Measurements from ENCODE around the gene CXCR6. TPM values are rescaled to one million over a fixed set of nuclear protein-coding genes. Genes with fewer than 3 reads are reported as not detected.

The CXCR6 gene
- total and polyA plus RNA-seq, 9 donors: 0.20 to 3.5 (median 0.55) TPM

DNA sequence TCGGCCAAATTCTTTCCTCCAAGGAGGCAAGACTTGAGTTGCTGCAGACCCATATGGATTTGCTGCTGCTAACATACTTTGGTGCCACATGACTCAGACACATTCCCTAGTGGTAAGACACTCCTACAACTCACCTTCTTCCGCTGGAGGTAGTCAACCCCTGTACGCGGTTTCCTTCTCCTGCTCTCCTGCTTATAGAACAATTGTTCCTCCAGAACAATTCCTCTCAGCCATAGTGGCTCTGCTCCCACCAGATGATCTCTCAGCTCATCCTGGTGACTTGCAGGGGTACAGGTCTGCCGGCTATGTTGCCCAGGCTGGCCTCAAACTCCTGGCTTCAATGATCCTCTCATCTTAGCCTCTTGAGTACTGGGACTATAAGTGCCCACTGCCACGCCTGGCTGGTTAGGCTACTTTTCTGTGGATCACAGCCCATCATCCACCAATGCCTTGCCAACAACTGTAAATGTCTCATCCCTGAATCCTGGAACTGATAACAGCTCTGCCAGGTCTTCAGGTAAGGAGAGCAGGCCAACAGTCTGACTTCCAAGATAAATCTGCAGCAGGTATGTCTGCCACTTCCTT, 2.4 kb upstream of the CXCR6 start:
- TF ChIP-seq POLR2A (IDR thresholded peaks at IDR 0.05) (no peak), CTCF (IDR thresholded peaks at IDR 0.05) (no peak), EP300 (IDR thresholded peaks at IDR 0.05) (no peak)
- Histone ChIP-seq H3K27ac (no peak overlapping the region), H3K27me3 (no peaks in the 10 kb centered on the region), H3K36me3 (no peaks in the 10 kb centered on the region), H3K9me3 (no peaks in the 10 kb centered on the region), H3K4me3 (no peak overlapping the region), H3K4me1 (ENCODE audit: insufficient read depth) (peaks cover 4% of the 10 kb centered on the region)
- no peak for DNase-seq
- 88 to 91% (median 89%) methylated on average over 6 of the region's 6 CpGs for WGBS, 3 donors
- intact Hi-C loops (cut with DNase I): no loop called here

GRCh38 chr3:45942051-45942825, 1.0 kb upstream of the CXCR6 start:
- H3K4me3 ChIP-seq: no peak overlapping the region
- no peaks in the 10 kb centered on the region for H3K9me3 ChIP-seq
- no peaks in the 10 kb centered on the region for H3K36me3 ChIP-seq
- H3K27ac ChIP-seq: no peak overlapping the region
- WGBS, 3 donors: 72 to 83% (median 79%) methylated on average over 5 to 6 of the region's 6 CpGs
- intact Hi-C loops (cut with DNase I): no loop called here
- no peaks in the 10 kb centered on the region for H3K27me3 ChIP-seq
- TF ChIP-seq CTCF (IDR thresholded peaks at IDR 0.05) (no peak), EP300 (IDR thresholded peaks at IDR 0.05) (no peak), POLR2A (IDR thresholded peaks at IDR 0.05) (no peak)
- DNase-seq: no peak
- peaks cover 4% of the 10 kb centered on the region for H3K4me1 ChIP-seq (ENCODE audit: insufficient read depth)

DNA sequence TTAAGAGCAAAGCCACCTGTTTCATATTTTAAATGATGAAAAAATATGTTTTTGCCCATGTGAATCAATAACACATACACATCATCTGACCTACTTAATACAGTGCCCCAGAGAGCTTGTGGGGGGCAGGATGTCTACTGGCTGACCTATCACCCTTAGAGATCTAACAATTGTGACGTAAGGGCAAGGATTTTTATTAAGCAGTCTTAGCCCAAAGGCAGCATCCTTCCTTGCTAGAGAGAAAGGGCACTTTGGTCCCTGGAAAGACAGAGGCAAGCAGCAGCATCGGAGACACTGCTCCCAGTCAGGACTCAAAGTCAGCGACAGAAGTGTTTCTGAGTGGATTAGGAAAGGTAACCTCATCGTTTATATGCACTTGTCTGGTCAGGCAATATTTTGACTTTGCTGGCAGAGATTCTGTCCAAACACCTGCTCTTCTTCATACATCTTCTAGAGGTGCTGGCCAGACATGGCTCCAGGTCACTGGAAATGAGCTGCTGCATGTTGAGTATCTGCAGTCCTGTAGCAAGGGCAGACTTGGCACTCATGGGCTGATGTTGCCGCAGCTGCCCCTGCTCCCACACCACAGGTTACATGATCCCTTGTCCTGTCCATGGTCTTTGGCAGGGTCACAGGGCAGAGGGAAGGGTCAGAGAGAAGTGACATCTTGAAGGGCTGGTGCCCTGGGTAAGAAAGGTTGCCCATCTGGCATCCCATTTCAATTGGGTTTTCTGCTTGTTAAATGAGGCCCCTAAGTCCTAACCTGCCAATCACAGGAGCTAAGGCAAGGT, 1.8 kb downstream of the CXCR6 start:
- no peak for TF ChIP-seq CTCF (IDR thresholded peaks at IDR 0.05)
- TF ChIP-seq EP300 (IDR thresholded peaks at IDR 0.05): no peak
- no peak for TF ChIP-seq POLR2A (IDR thresholded peaks at IDR 0.05)
- 85 to 93% (median 92%) methylated on average over 5 of the region's 5 CpGs for WGBS, 3 donors

DNA sequence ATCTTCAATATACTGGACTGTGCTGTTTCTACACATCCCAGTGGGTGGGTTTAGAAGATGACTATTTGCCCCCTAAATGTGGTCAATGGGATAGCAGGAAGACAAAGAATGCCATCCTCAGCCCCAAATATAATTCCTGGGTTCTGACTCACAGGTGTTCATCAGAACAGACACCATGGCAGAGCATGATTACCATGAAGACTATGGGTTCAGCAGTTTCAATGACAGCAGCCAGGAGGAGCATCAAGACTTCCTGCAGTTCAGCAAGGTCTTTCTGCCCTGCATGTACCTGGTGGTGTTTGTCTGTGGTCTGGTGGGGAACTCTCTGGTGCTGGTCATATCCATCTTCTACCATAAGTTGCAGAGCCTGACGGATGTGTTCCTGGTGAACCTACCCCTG, 3.0 kb downstream of the CXCR6 start:
- H3K9me3 ChIP-seq: no peaks in the 10 kb centered on the region
- no peaks in the 10 kb centered on the region for H3K36me3 ChIP-seq
- H3K27ac ChIP-seq: no peak overlapping the region
- WGBS, 3 donors: 93 to 100% (median 98%) methylated on average over 1 of the region's 1 CpG
- H3K4me3 ChIP-seq: no peak overlapping the region
- TF ChIP-seq EP300 (IDR thresholded peaks at IDR 0.05): no peak
- no peak for TF ChIP-seq CTCF (IDR thresholded peaks at IDR 0.05)
- TF ChIP-seq POLR2A (IDR thresholded peaks at IDR 0.05): no peak
- DNase-seq: no peak
- intact Hi-C loops (cut with DNase I): no loop called here
- H3K27me3 ChIP-seq: no peaks in the 10 kb centered on the region
- peaks cover 4% of the 10 kb centered on the region for H3K4me1 ChIP-seq (ENCODE audit: insufficient read depth)

More for the DNA sequence above, 1.8 kb downstream of the CXCR6 start:
- no peak for DNase-seq
- Histone ChIP-seq H3K9me3 (no peaks in the 10 kb centered on the region), H3K27me3 (no peaks in the 10 kb centered on the region), H3K36me3 (no peaks in the 10 kb centered on the region), H3K27ac (no peak overlapping the region), H3K4me1 (ENCODE audit: insufficient read depth) (peaks cover 4% of the 10 kb centered on the region), H3K4me3 (no peak overlapping the region)
- intact Hi-C loops (cut with DNase I): no loop called here
